Measurements from ENCODE around the gene ZSCAN2.
"Not testable (repeated sequence)": the region's sequence is repeated elsewhere in the genome, so short reads cannot be mapped to it uniquely, and the experiment has no call there.

The ZSCAN2 gene

DNA sequence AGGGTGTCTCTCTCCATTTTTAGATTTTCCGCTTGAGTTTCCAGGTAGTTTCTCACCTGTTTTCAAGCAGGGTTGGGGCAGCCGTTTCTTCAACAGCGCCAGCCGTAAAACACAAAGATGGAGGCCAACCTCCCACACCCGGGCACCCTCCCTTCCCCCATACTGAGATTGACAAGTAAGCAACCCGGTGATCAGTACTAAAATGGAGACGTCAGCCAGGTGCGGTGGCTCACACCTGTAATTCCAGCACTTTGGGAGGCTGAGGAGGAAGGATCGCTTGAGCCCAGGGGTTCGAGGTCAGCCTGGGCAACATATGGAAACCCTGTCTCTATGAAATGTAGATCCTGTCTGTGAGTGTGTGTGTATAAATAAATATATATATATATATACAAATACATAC lies 903 bp upstream of the ZSCAN2 start:
- no peak for DNase-seq

DNA sequence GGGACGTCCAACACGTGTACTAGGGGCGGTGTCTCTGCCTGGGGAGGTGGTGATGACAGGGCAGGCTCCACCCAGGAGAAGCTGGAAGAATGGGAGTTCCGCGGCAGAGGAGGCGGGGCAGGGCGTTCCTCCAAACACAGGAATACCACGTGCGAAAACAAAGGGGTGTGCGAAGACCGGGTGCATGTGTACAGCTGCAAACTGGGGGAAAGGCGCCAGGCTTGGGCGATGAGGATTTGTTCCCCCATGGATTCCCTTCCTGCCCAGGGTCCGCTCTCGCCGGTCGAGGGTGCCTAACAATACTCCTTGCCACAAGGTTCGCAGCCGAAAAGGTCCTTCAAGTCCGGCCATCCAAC lies 500 bp upstream of the ZSCAN2 start:
- peak; percentile 65 to 72 for DNase-seq

DNA sequence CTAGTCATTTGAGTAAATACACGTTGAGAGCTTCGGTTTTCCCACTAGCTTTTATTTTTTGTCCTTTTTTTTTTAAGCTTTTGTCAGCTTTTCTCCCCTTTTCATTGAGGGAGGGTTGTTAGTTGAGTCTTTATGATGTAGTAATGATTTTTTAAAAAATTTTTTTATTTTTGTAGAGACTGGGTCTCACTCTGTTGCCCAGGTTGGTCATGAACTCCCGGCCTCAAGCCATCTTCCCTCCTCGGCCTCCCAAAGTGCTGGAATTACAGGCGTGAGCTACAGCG lies 688 bp downstream of the ZSCAN2 start:
- no peak for DNase-seq

DNA sequence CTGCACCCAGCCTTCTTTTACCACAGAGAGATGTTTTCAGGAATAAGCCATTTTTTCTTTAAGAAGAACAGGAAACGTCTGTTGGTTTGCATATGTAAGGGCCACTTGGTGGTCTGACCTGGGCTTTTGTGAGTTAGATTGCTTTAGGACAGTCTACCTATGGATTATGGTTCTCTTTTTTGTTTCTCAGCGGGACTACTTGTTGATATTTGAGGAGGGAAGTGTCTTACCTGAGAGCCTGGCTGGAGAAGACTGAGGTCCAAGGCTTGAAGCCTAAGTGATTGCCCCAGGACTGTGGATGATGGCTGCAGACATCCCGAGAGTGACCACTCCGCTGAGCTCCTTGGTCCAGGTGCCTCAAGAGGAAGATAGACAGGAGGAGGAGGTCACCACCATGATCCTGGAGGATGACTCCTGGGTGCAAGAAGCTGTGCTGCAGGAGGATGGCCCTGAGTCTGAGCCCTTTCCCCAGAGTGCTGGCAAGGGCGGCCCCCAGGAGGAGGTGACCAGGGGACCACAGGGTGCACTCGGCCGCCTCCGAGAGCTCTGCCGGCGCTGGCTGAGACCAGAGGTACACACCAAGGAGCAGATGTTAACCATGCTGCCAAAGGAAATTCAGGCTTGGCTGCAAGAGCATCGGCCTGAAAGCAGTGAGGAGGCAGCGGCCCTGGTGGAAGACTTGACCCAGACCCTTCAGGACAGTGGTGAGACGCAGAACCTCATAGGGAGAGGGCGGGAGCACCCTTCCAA lies 3.0 kb downstream of the ZSCAN2 start:
- DNase-seq = no peak

DNA sequence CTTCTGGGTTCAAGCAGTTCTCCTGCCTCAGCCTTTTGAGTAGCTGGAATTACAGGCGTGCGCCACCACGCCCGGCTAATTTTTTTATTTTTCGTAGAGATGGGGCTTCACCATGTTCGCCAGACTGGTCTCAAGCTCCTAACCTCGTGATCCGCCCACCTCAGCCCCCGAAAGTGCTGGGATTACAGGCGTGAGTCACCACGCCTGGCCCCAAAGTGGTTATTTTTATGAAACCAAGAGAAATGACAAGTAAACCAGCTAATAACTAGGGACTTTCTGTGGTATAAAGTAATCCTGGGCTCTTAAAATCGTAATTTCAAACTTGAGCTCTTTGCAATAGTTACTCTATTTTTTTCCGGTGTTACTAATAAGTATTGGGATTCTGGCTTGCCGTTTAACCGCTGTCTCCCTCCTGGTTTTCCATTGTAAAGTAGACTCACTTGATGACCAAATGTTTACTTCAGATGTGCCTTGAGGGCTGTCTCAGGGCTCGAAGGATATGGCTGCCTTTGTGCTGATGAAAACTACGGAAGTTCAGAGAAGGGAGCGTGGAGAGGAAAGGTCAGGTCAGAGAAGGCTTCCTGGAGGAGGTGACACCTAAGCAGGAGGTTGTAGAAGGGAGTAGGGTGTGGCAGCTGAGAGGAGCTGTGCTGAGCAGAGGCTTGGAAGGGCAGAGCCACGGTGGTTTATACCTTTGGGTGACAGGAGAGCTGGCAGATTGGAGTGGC lies 4.2 kb downstream of the ZSCAN2 start:
- peak; percentile 83 to 84 for DNase-seq

DNA sequence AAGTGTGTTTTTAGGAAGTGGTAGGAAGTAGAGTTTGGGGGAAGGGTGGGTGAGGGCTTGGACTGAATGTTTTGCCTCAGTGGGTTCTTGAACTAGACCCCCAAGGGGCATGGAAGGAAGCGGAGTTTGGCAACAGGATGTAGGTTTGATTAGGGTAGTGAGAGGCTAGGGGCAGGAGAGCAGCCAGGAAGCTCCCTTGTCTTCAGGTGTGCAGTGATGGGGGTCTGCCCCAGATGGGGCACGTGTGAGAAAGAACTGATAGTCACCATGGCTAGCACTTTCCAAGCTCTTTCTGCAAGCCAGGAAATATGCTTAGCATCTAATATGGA lies 4.7 kb downstream of the ZSCAN2 start:
- DNase-seq = no peak

DNA sequence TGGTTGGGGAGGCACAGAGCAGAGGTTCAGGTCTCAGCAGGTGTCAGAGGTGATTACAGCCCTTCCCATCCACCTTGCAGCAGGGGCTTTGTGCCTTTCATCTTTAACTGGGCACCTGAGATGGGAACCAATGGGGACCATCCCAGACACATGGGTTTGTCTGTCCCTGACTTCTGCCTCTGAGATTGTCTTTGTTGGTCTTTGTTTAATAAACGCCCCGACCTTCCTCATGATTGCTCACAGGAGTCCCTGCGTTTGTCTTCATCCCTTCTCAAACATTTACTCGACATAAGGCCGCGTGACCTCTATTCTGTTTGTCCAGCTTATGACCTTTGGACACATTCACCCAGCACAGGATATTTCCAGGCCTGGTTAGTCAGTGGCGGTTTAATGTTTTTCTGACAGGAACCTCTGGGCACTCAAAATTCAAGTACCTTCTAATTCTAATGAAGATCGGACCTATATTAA lies 5.9 kb downstream of the ZSCAN2 start:
- no peak for DNase-seq

DNA sequence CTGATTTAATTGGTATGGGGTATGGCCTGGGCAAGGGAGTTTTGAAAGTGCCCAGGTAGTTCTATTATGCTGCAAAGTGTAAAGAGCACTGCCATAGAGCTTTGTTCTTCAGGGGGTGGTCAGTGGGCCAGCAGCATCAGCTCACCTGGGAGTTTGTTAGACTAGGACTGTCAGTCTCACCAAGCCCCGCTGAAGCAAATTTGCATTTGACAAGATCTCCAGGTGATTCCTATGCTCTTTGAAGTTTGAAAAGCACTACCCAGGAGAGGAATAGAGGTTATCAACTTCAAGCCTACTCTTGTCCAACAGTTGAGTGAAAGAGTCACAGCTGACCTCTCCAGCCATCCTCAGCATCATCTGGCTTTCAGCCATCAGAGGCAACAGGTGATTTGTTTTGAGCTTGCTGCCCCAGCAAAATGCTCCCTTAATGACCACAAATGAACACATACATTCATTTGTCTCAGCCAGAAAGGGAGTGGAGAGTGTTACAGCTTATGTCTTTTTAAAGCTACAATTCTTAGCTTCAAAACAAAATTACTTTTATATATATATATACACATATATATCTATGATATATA lies 8.0 kb downstream of the ZSCAN2 start:
- no peak for DNase-seq

DNA sequence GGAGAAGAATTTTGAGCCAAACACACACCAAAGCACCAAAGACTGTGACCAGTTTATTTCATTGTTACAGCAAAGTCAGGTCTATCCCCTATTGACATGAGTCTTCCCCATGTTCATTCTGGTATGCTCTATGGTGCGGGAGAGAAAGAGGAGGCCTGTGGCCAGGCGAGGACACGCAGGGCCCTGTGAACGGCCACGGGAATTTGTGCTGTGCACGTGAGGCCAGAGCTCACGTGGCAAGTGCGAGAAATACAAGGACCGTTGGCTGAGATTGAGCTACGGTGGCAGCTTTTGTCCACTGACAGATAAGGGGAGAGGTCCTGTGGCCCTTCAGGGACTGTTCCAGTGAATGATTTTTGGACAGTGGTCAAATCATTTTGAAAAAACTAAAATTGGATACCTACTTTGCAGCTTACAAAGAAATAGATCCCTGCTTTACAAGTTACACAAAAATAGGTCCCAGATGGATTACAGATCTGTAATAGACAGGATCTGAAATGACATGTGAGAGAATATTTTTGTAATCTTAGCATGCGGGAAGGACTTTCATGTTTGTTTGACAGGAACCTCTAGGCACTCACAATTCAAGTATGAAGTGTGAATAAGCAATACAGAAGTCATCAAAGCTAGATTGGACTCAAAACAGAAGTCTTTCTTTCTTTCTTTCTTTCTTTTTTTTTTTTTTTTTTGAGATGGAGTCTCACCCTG lies 9.2 kb downstream of the ZSCAN2 start:
- no peak for DNase-seq

DNA sequence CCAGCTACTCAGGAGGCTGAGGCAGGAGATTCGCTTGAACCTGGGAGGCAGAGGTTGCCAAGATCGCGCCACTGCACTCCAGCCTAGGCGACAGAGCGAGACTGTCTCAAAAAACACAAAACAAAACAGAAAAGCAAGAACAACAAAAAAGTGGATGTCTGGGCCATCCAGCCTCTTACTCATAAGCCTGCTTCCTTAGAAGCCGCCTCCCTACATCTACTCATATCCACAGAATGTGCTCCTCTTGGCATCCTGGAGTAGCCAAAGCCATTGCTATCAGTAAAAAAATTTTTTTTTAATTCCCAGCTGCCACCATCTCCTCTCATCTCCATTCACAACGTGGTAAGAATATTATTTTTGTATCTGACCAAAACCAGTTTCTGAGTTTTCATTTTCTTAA lies 10.8 kb downstream of the ZSCAN2 start:
- no peak for DNase-seq

DNA sequence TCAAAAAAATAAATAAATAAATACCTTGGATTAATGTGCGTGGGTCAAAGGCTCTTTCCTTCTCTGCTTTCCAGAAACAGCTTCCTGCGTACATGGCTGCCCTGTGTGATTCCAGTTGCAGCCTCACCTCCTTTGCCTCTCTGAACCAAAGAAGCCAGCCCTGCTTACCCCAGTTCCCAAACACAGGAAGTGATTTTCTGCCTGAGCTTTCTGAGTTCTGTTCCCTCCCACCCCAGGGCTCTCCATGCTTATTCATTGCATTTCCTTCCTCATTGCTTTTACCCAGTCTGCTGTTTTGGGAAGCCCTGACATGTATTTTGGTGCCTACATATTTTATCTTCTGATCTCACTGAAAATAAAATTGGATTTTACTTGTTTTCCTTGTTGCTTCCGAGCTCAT lies 15.4 kb downstream of the ZSCAN2 start:
- no peak for DNase-seq

DNA sequence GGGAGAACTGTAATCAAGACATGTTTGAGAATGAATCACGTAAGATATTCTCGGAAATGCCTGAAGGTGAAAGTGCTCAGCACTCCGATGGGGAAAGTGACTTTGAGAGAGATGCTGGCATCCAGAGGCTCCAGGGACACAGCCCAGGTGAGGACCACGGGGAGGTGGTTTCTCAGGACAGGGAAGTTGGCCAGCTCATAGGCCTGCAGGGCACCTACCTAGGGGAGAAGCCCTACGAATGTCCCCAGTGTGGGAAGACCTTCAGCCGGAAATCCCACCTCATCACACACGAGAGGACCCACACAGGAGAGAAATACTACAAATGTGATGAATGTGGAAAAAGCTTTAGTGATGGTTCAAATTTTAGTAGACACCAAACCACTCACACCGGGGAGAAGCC lies 19.8 kb downstream of the ZSCAN2 start:
- DNase-seq = no peak

DNA sequence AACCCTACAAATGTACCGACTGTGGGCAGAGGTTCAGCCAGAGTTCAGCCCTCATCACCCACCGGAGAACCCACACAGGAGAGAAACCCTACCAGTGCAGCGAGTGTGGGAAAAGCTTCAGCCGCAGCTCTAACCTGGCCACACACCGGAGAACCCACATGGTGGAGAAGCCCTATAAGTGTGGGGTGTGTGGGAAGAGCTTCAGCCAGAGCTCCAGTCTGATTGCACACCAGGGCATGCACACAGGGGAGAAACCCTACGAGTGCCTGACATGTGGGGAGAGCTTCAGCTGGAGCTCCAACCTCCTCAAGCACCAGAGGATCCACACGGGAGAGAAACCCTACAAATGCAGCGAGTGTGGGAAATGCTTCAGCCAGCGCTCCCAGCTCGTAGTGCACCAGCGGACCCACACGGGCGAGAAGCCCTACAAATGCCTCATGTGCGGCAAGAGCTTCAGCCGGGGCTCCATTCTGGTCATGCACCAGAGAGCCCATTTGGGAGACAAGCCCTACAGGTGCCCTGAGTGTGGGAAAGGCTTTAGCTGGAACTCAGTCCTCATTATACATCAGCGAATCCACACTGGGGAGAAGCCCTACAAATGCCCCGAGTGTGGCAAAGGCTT lies 20.7 kb downstream of the ZSCAN2 start:
- no peak for DNase-seq

DNA sequence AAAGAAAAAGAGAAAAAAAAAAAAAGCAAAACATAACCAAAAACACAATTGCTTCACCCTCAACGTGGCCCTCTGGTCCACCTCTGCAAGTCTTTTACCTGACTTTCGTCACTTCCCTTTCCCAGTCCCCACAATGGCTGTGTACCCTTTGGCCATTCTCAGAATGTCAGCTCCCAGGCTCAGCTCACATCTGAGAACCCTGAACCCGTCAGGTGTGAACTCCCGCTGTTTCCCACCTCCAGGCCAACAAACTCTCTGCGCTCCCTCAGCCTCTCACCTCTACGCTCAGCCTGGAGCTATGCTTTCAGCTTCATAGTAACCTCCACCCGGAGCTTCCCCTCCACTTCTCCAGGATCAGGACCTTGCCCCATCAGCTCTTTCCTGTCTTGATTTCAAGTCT lies 23.6 kb downstream of the ZSCAN2 start:
- no peak for DNase-seq

DNA sequence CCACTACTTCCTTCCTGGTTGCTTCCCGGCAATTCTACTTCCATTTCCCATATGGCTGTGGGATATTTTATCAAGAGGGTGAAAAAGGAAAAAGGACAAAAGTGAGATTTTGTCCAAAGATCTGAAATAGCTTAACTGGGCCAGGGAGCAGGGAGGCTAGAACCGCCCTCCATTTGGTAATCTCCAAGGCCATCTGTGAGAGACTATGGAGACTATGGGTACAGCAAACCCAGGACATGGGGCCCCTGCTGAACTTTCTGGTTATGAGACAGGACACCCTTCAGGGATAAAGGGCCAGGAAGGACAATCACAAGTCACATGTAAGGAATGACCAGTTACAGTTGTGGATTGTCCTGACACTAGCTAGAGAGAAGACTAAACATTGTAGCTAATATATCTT lies 24.3 kb downstream of the ZSCAN2 start:
- DNase-seq = no peak

DNA sequence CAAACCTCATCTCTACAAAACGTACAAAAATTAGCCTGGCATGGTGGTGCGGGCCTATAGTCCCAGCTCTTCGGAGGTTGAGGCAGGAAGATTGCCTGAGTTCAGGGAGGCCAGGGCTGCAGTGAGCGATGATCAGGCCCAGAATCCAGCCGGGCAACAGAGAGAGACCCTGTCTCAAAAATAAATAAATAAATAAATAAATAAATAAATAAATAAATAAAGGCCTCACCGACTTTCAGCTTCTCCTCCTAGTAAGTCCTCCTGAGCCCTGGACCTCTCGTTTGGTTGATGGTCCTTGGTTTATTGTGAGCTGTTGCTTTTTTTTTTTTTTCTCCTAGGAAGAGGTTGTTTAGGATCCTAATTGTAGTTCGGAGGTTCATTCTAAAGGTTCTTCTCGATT lies 28.2 kb downstream of the ZSCAN2 start:
- DNase-seq = no peak

DNA sequence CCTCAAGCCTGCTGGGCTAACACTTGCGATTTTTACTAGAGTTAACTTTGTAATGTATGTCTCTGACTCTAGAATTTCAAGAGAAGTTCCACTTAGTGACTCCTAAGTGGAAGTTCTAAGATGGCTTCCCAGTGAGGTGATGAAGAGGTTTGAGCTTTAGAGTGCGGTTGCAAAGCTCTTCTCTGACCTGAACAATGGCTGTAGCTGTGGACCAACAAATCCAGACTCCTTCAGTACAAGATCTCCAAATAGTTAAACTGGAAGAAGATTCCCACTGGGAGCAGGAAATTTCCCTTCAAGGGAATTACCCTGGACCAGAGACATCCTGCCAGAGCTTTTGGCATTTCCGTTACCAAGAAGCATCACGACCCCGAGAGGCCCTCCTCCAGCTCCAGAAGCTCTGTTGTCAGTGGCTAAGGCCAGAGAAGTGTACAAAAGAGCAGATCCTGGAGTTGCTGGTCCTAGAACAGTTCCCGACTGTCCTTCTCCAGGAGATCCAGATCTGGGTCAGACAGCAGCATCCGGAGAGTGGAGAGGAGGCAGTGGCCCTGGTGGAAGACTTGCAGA lies 31.0 kb downstream of the ZSCAN2 start:
- DNase-seq = peak; percentile 32 to 48

DNA sequence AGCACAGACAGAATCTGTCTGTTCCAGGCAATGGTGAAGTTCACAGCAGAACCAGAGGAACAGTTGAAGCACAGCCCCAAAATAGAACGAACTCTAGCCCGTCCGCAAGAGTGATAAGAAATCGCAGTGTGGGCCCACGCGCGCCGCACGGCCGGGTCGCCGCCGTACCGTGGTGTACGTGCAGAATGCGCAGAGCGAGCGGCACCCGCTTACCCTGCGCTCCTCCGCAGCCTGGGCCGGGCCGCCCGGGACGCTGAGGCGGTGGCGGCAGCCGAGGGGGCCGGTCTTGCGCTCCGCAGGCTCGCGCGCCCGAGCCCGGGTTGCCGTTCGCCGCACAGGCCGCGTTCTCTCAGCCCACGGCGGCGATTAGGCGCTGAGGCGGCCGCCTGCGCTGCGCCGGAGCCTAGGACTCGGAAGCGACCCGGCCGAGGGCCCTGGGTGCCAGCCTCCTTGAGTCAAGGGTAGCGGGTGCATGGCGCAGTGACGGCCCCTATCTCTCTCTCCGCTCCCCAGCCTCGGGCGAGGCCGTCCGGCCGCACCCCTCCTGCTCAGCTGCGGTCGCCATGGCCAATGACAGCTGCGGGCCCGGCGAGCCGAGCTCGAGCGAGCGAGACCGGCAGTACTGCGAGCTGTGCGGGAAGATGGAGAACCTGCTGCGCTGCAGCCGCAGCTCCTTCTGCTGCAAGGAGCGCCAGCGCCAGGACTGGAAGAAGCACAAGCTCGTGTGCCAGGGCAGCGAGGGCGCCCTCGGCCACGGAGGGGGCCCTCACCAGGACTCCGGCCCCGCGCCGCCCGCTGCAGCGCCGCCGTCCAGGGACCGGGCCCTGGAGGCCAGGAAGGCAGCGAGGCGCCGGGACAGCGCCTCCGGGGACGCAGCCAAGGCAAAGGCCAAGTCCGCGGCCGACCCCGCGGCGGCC lies 32.8 kb downstream of the ZSCAN2 start:
- peak; percentile 82 to 83 for DNase-seq

DNA sequence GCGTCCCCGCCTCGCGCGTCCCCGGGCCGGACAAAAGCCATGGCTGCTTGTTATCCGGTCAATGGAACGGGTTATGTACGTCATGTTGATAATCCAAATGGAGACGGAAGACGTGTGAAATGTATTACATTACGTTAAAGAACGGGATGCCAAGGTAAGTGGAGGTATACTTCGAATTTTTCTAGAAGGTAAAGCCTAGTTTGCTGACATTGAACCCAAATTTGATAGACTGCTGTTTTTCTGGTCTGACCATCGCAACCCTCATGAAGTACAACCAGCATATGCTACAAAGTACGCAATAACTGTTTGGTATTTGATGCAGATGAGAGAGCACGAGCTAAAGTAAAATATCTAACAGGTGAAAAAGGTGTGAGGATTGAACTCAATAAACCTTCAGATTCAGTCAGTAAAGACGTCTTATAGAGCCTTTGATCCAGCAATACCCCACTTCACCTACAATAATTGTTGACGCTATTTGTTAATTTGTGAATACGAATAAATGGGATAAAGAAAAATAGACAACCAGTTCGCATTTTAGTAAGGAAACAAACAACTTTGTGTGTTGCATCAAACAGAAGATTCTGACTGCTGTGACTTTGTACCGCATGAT lies 33.5 kb downstream of the ZSCAN2 start:
- DNase-seq = no peak

DNA sequence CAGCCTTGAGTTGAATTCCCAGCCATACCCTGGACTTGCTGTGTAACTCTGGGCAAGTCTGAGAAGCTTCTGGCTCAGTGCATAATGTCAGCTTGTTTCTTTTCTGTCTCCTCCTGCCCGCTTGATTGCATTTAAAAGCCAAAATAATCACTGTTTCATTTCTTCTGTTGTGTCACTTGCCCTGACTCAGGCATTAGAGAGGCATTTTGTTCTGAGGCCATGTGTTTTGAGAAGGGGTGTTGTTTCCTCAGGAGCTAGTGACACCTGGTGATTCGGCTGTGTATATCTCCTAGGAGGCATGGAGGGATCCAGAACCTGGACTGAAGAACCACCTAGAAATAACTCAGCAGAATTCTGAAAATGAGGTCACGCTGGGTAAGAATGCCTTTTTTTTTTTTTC lies 37.3 kb downstream of the ZSCAN2 start:
- no peak for DNase-seq

DNA sequence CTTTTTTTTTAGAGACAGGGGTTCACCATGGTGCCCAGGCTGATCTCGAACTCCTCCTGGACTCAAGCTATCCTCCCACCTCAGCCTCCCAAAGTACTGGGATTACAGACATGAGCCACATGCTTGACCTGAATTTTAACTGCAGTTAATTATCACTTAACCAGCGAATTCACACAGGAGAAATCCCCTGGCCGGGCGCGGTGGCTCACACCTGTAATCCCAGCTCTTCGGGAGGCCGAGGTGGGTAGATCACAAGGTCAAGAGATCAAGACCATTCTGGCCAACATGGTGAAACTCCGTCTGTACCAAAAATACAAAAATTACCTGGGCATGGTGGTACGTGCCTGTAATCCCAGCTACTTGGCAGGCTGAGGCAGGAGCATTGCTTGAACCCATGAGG lies 41.1 kb downstream of the ZSCAN2 start:
- not testable (repeated sequence) for DNase-seq

DNA sequence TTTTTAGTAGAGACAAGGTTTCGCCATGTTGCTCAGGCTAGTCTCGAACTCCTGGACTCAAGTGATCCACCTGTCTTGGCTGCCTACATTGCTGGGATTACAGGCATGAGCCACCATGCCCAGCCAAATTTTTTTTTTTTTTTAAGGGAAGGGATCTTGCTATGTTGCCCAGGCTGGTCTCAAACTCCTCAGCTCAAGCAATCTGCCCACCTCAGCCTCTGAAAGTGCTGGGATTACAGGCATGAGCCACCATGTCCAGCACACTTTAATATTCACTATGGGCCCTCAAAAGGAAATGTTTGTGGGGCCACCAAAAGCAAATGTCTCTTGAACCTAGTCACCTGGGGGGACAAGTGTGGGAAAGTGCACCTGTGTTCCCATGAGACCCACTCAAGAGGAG lies 41.8 kb downstream of the ZSCAN2 start:
- not testable (repeated sequence) for DNase-seq
